ENCODE measurements around the gene CAPN8.
A peak's percentile ranks its signal among the peaks of the same experiment; 100 is the strongest.

Gene CAPN8

GRCh38 chr1:223609977-223610376 lies 55.5 kb downstream of the CAPN8 start:
- DNase-seq, result no peak

GRCh38 chr1:223609066-223609465 lies 56.4 kb downstream of the CAPN8 start:
- no peak for DNase-seq

- DNase-seq, result no peak
Observed at GRCh38 chr1:223558512-223558911, 107.0 kb downstream of the CAPN8 start.

GRCh38 chr1:223557130-223557475 lies 108.4 kb downstream of the CAPN8 start:
- no peak for DNase-seq

GRCh38 chr1:223556414-223557129 lies 108.9 kb downstream of the CAPN8 start:
- peak; percentile 53 to 61 for DNase-seq

- no peak for DNase-seq
Observed at GRCh38 chr1:223553957-223554356, 111.5 kb downstream of the CAPN8 start.

GRCh38 chr1:223551610-223552009 lies 113.9 kb downstream of the CAPN8 start:
- DNase-seq, result no peak

- DNase-seq, result no peak
Observed at GRCh38 chr1:223549740-223550139, 115.8 kb downstream of the CAPN8 start.

GRCh38 chr1:223547316-223548114 lies 118.0 kb downstream of the CAPN8 start:
- DNase-seq, result no peak

- no peak for DNase-seq
Observed at GRCh38 chr1:223545343-223545742, 120.2 kb downstream of the CAPN8 start.

GRCh38 chr1:223543560-223543959 lies 121.9 kb downstream of the CAPN8 start:
- DNase-seq, result no peak

- no peak for DNase-seq
Observed at GRCh38 chr1:223542831-223543230, 122.7 kb downstream of the CAPN8 start.

- no peak for DNase-seq
Observed at GRCh38 chr1:223540485-223541106, 124.9 kb downstream of the CAPN8 start.

- DNase-seq, result no peak
Observed at GRCh38 chr1:223539750-223540149, 125.8 kb downstream of the CAPN8 start.

- no peak for DNase-seq
Observed at GRCh38 chr1:223538981-223539380, 126.5 kb downstream of the CAPN8 start.

GRCh38 chr1:223535319-223535718 lies 130.2 kb downstream of the CAPN8 start:
- no peak for DNase-seq

GRCh38 chr1:223534677-223535076 lies 130.8 kb downstream of the CAPN8 start:
- no peak for DNase-seq

GRCh38 chr1:223533708-223534107 lies 131.8 kb downstream of the CAPN8 start:
- DNase-seq, result no peak

GRCh38 chr1:223531742-223532341 lies 133.7 kb downstream of the CAPN8 start:
- peak; percentile 51 to 58 for DNase-seq

- DNase-seq, result no peak
Observed at GRCh38 chr1:223525957-223526356, 139.5 kb downstream of the CAPN8 start.

- DNase-seq, result no peak
Observed at GRCh38 chr1:223525546-223525945, 140.0 kb downstream of the CAPN8 start.

- DNase-seq, result no peak
Observed at GRCh38 chr1:223524930-223525451, 140.5 kb downstream of the CAPN8 start.

GRCh38 chr1:223521150-223521549 lies 144.4 kb downstream of the CAPN8 start:
- DNase-seq, result no peak

Measured in stimulated activated CD4-positive, alpha-beta T cell treated with anti-CD3 and anti-CD28 coated beads, Interleukin-2, amount 100 ng/mL, for 48 hours (primary cell).